Measurements from ENCODE around the gene MAEA. TPM values are rescaled to one million over a fixed set of nuclear protein-coding genes. Genes with fewer than 3 reads are reported as not detected.
"Not testable (repeated sequence)": the region's sequence is repeated elsewhere in the genome, so short reads cannot be mapped to it uniquely, and the experiment has no call there.

MAEA gene
- total RNA-seq, 2 experiments from 2014 or later: 63.9 to 70.0 TPM

GRCh38 chr4:1367230-1367935 is 77.7 kb downstream of the MAEA start:
- Mint-ChIP-seq H3K27me3 (no peaks in the 10 kb centered on the region), H3K27ac (no peak overlapping the region), H3K4me3 (no peak overlapping the region), H3K4me1 (no peaks in the 10 kb centered on the region), H3K9me3 (ENCODE audit: low read depth) (no peaks in the 10 kb centered on the region), H3K36me3 (no peaks in the 10 kb centered on the region)
- CTCF ChIA-PET: no interaction called here
- ATAC-seq: no peak
- no peak for DNase-seq

- no peak overlapping the region for H3K4me3 Mint-ChIP-seq
- no peaks in the 10 kb centered on the region for H3K36me3 Mint-ChIP-seq
- no peak for DNase-seq
- no peaks in the 10 kb centered on the region for H3K9me3 Mint-ChIP-seq (ENCODE audit: low read depth)
- H3K4me1 Mint-ChIP-seq: no peaks in the 10 kb centered on the region
- CTCF ChIA-PET: no interaction called here
- ATAC-seq: no peak
- no peak overlapping the region for H3K27ac Mint-ChIP-seq
- H3K27me3 Mint-ChIP-seq: no peaks in the 10 kb centered on the region
Measured at GRCh38 chr4:1367936-1368289, 78.2 kb downstream of the MAEA start.

DNA sequence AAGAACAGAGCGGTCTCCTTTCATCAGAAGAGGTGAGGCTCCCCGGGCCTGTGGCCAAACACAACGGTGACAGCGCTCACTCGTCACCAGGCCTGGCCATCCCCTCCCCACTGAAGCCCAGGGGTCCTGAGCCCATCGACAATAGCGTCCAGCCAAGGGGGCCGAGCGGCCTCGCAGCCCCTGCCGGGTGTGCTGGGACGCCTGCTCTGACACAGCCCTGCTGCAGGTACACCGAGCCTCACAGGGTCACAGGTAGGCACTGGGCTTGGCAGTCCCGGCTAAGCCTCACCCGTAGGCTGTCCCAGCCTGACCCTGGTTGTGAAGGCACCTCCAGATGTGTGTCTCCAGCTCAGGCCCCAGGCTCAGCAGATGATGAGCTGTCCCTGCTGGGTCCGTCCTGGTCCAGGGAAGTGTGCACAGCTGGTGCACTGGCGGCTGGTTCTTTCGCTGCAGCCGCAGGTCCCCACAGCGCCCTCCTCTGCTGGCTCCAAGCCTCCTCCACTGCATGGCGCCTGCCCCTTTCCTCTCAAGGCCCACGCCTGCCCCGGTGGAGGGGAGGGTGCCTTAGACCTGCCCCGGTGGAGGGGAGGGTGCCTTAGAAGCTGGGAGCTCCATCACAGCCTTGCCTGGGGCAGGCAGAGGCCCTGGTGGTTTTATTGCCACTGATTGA is 78.9 kb downstream of the MAEA start:
- DNase-seq (no peak), ATAC-seq (no peak)
- no peaks in the 10 kb centered on the region for H3K36me3 Mint-ChIP-seq
- H3K9me3 Mint-ChIP-seq (ENCODE audit: low read depth): no peaks in the 10 kb centered on the region
- H3K4me1 Mint-ChIP-seq: no peaks in the 10 kb centered on the region
- no peaks in the 10 kb centered on the region for H3K27me3 Mint-ChIP-seq
- no peak overlapping the region for H3K4me3 Mint-ChIP-seq
- CTCF ChIA-PET: interaction anchor here (0.7 to 1.0 kb wide), 2 partner anchors 179 to 237 kb away, joined by 3 read pairs; no protein-coding TSS in a partner anchor
- no peak overlapping the region for H3K27ac Mint-ChIP-seq

DNA sequence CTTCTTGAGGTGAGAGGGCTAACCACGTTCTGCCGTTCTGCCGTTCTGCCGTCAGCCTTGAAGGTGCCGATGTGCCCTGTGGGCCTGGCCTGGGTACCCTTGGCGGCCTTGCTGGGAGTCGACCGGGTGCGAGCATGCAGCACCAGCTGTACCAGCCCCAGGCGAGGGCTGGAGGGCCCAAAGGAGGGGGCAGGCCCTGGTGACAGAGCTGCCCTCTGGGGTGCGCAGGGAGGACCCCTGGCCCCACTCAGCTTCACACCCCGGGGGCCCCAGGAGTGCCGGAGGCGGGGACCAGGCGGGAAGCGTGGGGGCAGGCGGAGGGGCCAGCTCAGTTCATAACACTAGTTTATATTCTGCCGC is 79.4 kb downstream of the MAEA start:
- no peaks in the 10 kb centered on the region for H3K27me3 Mint-ChIP-seq
- no peak overlapping the region for H3K27ac Mint-ChIP-seq
- CTCF ChIA-PET: interaction anchor here (0.7 to 1.0 kb wide), 2 partner anchors 179 to 238 kb away, joined by 3 read pairs; no protein-coding TSS in a partner anchor
- H3K36me3 Mint-ChIP-seq: no peaks in the 10 kb centered on the region
- H3K9me3 Mint-ChIP-seq (ENCODE audit: low read depth): no peaks in the 10 kb centered on the region
- DNase-seq (no peak), ATAC-seq (no peak)
- H3K4me1 Mint-ChIP-seq: no peaks in the 10 kb centered on the region
- H3K4me3 Mint-ChIP-seq: no peak overlapping the region

DNA sequence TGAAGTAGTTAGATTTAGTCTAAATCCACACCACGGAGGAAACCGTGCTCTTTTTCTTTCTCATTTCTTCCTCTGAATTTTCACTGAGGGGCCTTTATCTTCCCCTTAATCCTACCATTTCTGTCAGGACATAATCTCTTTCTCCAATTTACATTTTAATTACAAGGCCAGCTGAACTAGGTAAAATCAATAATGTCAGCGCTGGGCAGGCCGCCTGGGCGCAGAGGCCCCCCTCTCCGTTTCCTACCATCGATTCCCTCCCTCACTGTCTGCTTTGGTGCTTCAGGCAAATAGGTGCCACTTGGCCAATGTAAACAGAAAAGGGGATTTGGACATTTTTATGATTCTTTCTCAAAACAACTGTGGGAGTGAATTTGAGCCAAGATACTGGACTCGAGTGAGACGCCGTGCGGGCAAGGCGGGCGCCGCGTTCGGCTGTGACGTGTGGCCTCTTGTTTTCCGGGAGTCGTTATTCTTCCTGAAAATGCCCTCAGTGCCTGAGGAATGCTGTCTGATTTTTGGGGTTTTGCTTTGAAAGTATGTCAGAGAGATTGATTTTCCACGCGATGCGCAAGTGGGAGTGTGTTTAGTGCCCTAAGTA is 79.9 kb downstream of the MAEA start:
- no peaks in the 10 kb centered on the region for H3K36me3 Mint-ChIP-seq
- H3K4me1 Mint-ChIP-seq: no peaks in the 10 kb centered on the region
- H3K27me3 Mint-ChIP-seq: no peaks in the 10 kb centered on the region

GRCh38 chr4:1370321-1371124 is 80.8 kb downstream of the MAEA start:
- ATAC-seq: no peak
- CTCF ChIA-PET: no interaction called here
- Mint-ChIP-seq H3K4me3 (no peak overlapping the region), H3K4me1 (no peaks in the 10 kb centered on the region), H3K27me3 (no peaks in the 10 kb centered on the region), H3K36me3 (no peaks in the 10 kb centered on the region), H3K9me3 (ENCODE audit: low read depth) (no peaks in the 10 kb centered on the region), H3K27ac (no peak overlapping the region)
- no peak for DNase-seq

More for the DNA sequence above, 79.9 kb downstream of the MAEA start:
- DNase-seq (no peak), ATAC-seq (no peak)
- no peak overlapping the region for H3K27ac Mint-ChIP-seq
- H3K4me3 Mint-ChIP-seq: no peak overlapping the region
- no peaks in the 10 kb centered on the region for H3K9me3 Mint-ChIP-seq (ENCODE audit: low read depth)
- CTCF ChIA-PET: interaction anchor here (1.0 kb wide), 1 partner anchor 238 kb away, joined by 3 read pairs; no protein-coding TSS in a partner anchor

- Mint-ChIP-seq H3K4me1 (no peaks in the 10 kb centered on the region), H3K27me3 (no peaks in the 10 kb centered on the region), H3K4me3 (no peak overlapping the region), H3K27ac (no peak overlapping the region), H3K9me3 (ENCODE audit: low read depth) (no peaks in the 10 kb centered on the region), H3K36me3 (no peaks in the 10 kb centered on the region)
- DNase-seq (no peak), ATAC-seq (no peak)
- CTCF ChIA-PET: no interaction called here
Measured at GRCh38 chr4:1371176-1372165, 81.8 kb downstream of the MAEA start.

- H3K4me3 Mint-ChIP-seq; H3K36me3 Mint-ChIP-seq; H3K4me1 Mint-ChIP-seq; ATAC-seq; H3K27me3 Mint-ChIP-seq; CTCF ChIA-PET; H3K27ac Mint-ChIP-seq; DNase-seq; H3K9me3 Mint-ChIP-seq (ENCODE audit: low read depth): not testable (repeated sequence)
Measured at GRCh38 chr4:1372576-1372975, 82.9 kb downstream of the MAEA start.

DNA sequence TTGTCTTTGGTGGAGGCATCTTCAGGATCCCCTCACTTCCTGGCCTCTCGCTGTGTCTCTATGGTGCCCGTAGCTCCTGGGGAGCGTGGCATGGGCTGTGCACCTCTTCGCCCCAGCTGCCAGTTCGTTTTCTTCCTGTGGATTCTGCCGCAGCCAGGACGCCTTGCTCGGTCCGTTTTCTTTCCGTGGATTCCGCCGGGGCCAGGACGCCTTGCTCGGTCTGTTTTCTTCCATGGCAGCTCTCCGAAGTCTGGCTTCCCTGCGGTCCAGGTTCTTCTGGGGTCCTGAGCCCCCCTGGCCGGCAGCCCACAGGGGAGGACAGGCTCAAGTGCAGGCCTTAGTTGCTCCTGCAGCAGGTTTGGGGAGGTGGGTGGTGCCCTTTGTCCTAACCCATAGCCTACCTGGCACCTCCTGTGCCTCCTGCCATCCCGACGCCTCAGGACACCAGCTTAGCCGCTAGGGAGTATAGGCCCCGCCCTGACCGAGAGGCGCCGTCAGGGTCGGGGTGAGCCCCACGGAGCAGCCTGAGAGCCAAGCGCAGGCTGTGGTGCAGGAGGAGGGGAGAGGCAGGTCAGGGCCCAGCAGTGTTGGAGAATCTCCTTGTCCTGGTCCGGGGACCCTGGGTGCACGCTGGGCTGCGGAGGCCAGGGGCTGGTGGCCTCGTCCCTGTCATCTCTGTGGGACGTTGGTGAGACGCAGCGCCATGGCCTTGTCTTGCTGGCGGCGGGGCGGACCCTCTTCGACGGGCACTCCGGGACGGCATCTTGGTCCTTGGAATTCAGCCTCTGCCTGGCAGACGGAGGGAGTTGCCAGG is 84.4 kb downstream of the MAEA start:
- Mint-ChIP-seq H3K27ac (no peak overlapping the region), H3K4me1 (no peaks in the 10 kb centered on the region), H3K36me3 (no peaks in the 10 kb centered on the region), H3K9me3 (ENCODE audit: low read depth) (no peaks in the 10 kb centered on the region), H3K27me3 (no peaks in the 10 kb centered on the region), H3K4me3 (no peak overlapping the region)
- no peak for DNase-seq
- CTCF ChIA-PET: interaction anchor here (1.4 kb wide), 1 partner anchor 18 kb away, joined by 3 read pairs; no protein-coding TSS in a partner anchor
- no peak for ATAC-seq

DNA sequence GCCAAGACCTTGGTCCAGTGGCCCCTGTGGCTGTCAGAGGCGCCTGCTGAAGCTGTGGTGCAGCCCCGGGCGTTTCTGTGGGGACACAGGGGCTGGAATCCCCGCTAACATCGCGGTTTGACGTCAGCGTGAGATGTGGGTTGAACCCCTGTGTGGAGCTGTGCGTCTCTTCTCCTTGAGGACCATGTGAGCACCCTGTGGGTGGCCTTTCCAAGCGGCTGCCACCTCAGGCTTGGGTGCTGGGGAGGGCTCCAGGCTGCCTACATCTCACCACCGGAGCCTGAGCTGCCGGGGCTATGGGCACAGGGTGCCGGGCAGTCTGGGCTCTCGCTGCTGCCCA is 85.0 kb downstream of the MAEA start:
- H3K9me3 Mint-ChIP-seq (ENCODE audit: low read depth): no peaks in the 10 kb centered on the region
- no peak for DNase-seq
- no peaks in the 10 kb centered on the region for H3K36me3 Mint-ChIP-seq
- ATAC-seq: no peak
- no peaks in the 10 kb centered on the region for H3K4me1 Mint-ChIP-seq
- no peak overlapping the region for H3K4me3 Mint-ChIP-seq
- H3K27ac Mint-ChIP-seq: no peak overlapping the region
- CTCF ChIA-PET: interaction anchor here (1.4 kb wide), 1 partner anchor 18 kb away, joined by 3 read pairs; no protein-coding TSS in a partner anchor
- no peaks in the 10 kb centered on the region for H3K27me3 Mint-ChIP-seq

DNA sequence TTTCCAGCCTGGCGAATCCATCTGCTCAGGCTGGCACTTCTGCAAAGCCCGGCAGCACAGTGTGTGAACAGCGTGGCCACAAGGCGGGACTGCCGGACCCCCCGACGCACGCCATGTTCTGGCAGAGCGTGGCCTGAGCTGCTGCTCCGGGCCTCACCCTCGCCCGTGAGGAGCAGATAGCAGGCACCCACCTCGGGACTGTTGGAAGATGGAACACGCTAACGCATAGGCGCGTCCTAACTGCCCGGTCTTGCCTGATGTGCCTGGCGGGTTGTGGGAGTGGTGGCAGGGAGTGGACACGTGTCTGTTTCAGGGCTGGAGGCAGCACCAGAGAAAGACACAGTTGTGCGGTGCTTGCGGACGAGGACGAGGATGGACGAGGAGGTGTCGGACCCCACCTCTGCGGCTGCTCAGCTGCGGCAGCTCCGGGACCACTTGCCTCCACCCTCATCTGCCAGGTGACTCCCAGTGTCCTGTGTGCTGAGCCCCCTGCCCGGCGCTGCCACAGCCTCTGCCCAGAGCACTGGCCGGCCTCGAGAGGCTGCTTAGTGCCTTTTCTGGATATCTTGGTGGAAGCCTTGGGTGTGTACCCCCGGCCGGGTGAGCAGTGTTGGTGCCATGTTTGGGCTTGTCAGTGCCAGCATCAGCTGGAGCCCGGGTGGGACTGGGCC is 85.5 kb downstream of the MAEA start:
- Mint-ChIP-seq H3K4me3 (no peak overlapping the region), H3K27me3 (no peaks in the 10 kb centered on the region)
- CTCF ChIA-PET: interaction anchor here (1.4 kb wide), 1 partner anchor 19 kb away, joined by 3 read pairs; no protein-coding TSS in a partner anchor

More for the DNA sequence above, 85.5 kb downstream of the MAEA start:
- no peaks in the 10 kb centered on the region for H3K36me3 Mint-ChIP-seq
- no peaks in the 10 kb centered on the region for H3K4me1 Mint-ChIP-seq
- no peaks in the 10 kb centered on the region for H3K9me3 Mint-ChIP-seq (ENCODE audit: low read depth)
- DNase-seq: no peak
- H3K27ac Mint-ChIP-seq: no peak overlapping the region
- no peak for ATAC-seq

Measured in activated CD8-positive, alpha-beta memory T cell treated with anti-CD3 and anti-CD28 coated beads, Interleukin-2, amount 10 ng/mL, durations not matched to agents 7 days and 5 days (primary cell).